Fibroblast of the aortic adventitia (primary cell): ENCODE measurements around the gene CDPF1. TPM values are rescaled to one million over a fixed set of nuclear protein-coding genes. Genes with fewer than 3 reads are reported as not detected.

ENCODE experiments used
- DNase-seq: peaks from one replicate; pipeline ENCODE4 v3.0.0-alpha.2; 2010; ENCODE audit warnings: low read depth
- H3K4me3 ChIP-seq: 2 replicates; pipeline ENCODE4 v1.5.1; 2011; ENCODE audit warnings: low read depth, mild to moderate bottlenecking, control low read depth, low read length, moderate library complexity
- total RNA-seq: library from RNA; depleted of rRNA; stranded (reverse); fragments of >200 nt; gene quantifications from 2 replicates; pipeline ENCODE4 v1.2.3, GENCODE V29; 2012; ENCODE audit warnings: low replicate concordance
- TF ChIP-seq, protein P1 (sequence below): IDR thresholded peaks from 2 replicates; pipeline ENCODE4 v1.5.1; 2011; ENCODE audit warnings: mild to moderate bottlenecking, low read length, control low read depth, inconsistent platforms; ENCODE audit not compliant: insufficient read depth

CDPF1 gene
- total RNA-seq, 1 donor: 7.7 TPM

GRCh38 chr22:46293577-46294260 lies 43.6 kb upstream of the CDPF1 start:
- DNase-seq: no peak
- TF ChIP-seq, protein P1, sequence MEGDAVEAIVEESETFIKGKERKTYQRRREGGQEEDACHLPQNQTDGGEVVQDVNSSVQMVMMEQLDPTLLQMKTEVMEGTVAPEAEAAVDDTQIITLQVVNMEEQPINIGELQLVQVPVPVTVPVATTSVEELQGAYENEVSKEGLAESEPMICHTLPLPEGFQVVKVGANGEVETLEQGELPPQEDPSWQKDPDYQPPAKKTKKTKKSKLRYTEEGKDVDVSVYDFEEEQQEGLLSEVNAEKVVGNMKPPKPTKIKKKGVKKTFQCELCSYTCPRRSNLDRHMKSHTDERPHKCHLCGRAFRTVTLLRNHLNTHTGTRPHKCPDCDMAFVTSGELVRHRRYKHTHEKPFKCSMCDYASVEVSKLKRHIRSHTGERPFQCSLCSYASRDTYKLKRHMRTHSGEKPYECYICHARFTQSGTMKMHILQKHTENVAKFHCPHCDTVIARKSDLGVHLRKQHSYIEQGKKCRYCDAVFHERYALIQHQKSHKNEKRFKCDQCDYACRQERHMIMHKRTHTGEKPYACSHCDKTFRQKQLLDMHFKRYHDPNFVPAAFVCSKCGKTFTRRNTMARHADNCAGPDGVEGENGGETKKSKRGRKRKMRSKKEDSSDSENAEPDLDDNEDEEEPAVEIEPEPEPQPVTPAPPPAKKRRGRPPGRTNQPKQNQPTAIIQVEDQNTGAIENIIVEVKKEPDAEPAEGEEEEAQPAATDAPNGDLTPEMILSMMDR: no peak
- H3K4me3 ChIP-seq: no peak overlapping the region

DNA sequence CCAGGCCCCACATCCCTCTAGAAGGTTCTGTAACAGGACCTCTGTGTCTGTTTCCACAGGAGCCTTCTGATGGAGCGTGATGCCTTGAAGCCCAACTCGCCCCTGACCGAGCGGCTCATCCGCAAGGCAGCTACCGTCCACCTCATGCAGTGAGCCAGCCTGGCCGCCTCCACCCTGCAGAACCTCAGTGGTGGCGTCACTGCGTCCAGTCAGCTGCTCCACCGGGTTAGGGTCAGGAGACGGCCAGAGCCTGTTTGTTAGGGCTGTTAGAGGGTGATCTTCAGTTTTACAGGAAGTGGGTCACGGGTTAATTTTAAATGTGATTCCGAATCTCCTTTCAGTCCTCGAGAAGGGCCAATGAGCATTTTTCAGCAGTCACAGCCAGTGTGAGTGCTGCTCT lies 42.6 kb upstream of the CDPF1 start:
- no peak for DNase-seq
- H3K4me3 ChIP-seq: no peak overlapping the region
- TF ChIP-seq, protein P1: no peak

DNA sequence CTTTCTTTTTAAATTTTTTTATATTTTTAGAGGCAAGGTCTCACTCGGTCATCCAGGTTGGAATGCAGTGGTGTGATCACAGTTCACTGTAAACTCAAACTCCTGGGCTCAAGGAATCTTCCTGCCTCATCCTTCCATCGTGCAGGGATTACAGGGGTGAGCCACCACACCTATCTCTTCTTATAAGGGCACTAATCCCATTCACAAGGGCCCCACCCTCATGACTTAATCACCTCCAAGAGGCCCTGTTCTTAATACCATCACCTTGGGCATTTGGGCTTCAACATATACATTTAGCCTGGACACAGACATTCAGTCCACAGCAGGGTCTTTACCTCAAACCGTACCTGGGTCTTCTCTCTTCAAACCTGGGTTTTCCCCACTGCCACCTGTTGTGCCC lies 42.1 kb upstream of the CDPF1 start:
- no peak for DNase-seq
- TF ChIP-seq, protein P1: no peak
- H3K4me3 ChIP-seq: no peak overlapping the region

DNA sequence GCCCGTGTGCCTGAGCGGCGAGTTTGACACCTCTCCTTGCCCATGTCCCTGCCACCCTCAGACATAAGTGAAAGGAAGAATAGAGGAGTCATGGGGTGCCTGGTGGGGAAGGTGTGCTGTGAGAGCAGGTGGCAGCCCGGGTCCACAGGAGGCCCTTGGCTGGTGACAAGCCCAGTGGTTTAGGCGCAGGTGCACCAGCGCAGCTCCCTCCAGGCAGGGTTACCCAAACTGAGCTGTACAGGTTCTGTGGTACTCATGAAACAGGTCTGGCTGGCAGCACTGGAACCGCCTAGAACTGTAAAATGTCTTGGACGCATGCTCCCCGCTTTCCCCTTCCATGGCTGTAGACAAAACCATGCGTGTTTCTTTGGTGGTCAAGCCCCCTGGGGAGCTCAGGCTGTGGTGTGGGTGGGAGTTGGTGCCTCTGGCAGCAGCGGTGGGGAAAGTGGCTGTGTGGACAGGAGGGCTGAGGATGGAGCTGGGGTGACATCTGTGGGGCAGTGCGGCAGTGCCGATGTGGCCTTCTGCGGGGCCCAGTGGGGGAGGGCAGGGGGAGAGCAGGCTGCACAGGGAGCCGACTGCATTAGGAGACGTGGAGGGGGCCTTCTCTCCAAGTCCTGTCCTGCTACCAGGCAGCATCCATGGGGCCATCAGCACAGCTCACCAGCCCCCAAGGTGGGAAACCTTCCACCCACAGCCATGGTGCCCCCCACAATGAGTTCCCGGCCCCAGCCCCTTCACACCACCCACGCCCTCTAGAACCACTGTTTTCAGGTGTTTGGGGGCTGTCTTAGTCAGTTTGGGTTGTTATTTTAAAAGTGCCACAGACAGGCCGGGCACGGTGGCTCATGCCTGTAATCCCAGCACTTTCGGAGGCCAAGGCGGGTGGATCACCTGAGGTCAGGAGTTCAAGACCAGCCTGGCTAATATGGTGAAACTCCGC lies 41.0 kb upstream of the CDPF1 start:
- no peak overlapping the region for H3K4me3 ChIP-seq
- no peak for DNase-seq
- TF ChIP-seq, protein P1: no peak

DNA sequence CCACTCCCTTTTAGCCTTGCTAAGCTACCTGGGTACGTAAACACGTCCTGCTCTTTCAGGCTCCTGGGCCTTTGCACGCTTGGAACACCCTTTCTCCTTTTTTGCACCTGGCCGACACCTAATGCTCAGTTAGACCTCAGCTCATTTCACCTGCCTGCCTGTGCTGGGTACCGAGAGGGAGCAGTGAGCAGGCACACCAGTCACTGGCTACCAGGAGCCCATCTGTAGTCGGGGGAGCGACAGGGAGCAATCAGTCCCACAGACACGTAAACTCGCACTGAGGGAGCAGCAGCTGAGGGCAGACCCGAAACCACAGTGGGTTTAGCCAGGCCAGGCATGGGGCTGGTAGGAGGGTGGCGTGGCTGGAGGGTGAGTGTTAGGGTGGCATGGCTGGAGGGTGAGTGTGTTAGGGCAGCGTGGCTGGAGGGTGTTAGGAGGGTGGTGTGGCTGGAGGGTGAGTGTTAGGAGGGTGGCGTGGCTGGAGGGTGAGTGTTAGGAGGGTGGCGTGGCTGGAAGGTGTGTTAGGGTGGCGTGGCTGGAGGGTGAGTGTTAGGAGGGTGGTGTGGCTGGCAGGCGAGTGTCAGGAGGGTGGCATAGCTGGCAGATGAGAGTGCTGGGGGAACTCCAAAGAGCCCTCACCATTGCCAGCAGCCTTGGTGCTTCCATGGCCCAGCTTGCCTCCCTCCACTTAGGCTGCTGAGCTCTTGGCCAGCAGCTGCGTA lies 40.2 kb upstream of the CDPF1 start:
- DNase-seq: no peak
- TF ChIP-seq, protein P1: no peak
- H3K4me3 ChIP-seq: no peak overlapping the region

DNA sequence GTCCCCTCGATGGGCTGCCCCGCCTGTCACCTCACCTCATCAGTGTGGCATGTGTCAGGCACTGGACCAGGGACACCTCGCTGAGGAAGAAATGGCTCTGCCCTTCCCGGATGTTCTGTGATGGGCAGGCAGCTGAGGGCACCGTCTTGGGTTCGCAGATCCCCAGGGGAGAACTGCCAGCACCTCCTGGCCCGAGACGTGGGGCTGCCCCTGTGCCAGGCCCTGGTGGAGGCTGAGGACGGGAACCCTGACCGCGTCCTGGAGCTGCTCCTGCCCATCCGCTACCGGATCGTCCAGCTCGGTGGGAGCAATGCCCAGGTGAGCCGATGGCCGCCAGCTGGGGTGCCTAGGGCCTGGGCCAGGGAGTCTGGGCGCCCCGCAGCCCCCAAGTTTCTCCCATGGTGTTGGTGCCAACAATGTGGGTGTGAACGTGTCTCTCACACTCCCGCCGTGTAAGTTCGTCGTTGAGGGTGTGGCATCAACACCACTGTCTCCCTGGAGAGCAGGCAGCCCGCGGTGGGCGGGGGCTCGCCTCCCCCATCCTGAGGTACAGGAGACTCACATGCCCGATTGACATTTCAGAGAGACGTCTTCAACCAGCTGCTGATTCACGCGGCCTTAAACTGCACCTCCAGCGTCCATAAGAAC lies 39.3 kb upstream of the CDPF1 start:
- no peak for DNase-seq
- H3K4me3 ChIP-seq: no peak overlapping the region
- TF ChIP-seq, protein P1: no peak
